Renal pelvis (tissue), 4 donors: Measurements from ENCODE around the gene TMEM11. TPM values are rescaled to one million over a fixed set of nuclear protein-coding genes. Genes with fewer than 3 reads are reported as not detected.
"Not testable (repeated sequence)": the region's sequence is repeated elsewhere in the genome, so short reads cannot be mapped to it uniquely, and the experiment has no call there.

Source experiments
- DNase-seq: peaks from one replicate; pipeline ENCODE4 v3.0.0-alpha.2; 2013
- polyA plus RNA-seq, 3 donors: library from polyadenylated mRNA; unstranded; fragments of 120-200 nt; gene quantifications; one replicate each; pipeline ENCODE4 v1.2.1, GENCODE V29; 2013; ENCODE audit not compliant: insufficient read length in 3 of 3

Gene TMEM11
- polyA plus RNA-seq, 3 donors, result 20.7 to 26.2 (median 25.6) TPM

DNA sequence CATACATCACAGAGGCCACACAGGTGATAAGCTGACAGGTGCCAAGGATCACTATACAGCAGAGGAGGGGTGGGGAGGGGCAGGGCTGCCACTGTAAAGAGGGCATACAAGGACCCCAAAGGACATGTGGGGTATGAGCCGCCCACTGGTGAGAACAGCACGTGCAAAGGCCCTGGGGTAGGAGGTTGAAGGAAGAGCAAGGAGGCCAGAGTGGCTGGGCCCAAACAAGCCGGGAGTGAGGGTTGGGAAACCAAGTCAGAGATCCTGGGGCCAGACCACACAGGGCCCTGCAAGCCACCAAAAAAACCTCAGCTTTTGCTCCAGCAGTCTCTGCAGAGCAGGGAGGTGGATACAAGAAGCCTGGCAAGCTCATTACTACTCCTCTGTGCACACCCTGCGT is 32.7 kb upstream of the TMEM11 start:
- no peak for DNase-seq

DNA sequence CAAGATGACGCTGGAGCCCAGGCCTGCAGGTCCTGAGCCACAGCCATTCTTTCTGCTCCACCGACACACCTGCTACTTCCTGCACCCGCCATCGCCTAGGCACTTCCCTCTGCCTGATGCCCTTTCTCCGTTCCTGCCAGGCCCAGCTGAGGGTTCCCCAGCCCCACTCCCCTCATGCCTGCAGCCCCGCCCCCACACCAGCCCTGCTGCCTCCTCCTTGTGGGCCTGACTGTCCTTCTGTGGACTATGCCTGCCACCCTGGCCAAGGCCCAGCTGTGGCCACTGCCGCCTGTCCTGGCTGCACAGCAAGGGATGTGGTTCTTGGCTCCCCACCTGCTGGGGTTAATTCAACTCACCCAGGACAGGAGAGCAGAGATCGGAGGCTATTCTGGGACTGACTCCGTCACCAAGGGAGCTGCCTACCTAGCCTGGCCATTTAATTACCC is 31.7 kb upstream of the TMEM11 start:
- no peak for DNase-seq

DNA sequence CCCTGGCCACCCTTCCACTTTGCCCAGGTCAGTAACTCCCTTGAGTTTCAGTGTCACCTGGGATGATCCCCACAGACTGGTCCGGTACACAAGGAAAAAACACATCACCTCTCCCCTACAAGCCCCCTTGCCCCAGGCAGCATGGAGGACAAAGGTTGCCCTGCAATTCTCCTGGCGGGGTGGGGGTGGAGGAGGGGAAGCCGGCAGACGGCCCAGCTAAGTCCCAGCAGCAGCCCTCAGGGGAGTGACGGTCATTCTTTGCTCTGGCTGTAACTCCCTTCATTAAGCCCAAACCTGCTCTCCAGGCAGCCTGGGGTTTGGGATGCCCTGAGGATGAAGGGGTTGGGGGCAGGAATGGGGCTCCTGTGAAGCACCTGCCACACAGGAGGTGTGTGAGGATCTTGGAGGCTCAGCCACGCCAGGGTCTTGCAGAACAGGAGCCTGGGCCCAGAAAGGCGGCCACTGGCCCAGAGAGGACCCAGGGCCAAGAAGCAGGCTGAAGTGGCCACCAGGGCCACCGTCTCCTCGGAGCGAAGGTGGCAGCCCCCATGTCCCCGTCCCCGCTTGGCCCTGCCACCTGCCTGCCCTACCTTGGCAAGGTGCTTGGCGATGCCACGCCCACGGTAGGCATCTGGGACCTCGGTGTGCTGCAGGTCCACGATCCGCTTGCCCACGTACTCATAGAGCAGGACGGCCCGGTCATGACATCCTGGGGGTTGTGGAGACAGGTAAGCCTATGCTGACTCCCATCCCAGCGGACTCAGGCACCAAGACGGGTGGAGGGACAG is 29.7 kb upstream of the TMEM11 start:
- no peak for DNase-seq

DNA sequence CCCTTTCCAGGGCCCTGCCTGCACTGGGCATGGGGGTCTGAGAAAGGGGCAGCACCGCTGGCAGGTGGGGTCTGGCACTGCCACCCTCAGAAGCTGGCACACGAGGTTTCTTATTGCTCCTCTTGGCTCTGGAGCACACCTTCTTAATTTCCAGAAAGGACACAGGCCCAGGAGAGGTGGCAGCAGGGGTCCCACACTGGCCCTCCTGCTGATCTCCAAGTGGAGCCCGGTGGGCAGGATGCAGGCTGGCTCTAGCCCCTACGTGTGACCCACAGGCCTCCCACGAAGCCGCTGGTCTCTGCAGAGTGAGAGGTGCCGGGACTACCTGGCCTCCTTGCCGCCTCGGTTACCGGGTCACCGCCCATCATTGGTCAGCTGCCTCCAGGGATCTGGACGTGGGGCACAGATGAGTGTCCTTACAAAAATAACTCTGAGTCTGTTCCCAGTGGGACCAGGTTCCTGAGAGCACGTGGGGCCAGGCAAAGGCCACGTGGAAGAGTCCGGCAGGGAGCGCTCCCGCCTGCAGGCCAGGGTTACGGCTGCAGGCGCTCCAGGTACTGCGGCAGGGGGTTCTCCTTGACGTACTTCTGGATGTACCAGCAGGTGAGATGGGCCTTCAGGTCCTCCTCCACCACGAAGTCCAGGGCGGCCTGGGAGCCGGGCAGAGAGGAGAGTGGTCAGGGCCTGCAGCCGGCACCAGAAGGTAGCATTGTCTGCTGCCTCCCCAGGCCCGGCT is 29.0 kb upstream of the TMEM11 start:
- no peak for DNase-seq

DNA sequence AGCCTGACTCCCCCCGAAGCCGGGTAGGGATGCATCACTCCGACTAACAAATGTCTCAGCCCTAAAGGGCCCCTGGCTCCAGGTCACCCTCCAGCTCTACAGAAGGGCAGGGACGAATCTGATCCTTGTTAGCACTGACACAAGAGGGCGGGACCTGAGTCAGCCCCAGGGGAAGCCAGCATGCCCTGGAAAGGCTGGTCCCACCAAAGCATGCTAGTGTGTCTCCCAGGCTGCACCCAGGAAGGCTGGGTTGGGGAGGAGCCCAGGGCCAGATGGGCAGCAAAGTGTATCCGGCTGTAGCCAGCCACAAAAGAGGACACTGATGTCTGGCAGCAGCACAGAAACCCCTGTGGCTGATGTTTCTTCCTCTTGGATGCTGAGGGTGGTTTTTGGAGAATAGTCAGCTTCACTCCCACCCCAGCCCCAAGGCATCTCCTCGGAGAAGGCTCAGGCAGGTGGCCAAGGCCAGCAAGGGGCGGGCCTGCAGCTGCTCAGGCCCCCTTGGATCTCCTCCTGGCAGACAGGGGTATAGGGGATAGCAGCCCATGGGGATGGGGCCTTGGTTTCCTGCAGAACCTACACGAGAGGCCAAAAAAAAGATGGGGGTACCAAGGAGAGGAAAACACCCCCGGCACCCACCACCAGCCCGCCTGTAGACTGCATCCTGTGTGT is 28.2 kb upstream of the TMEM11 start:
- no peak for DNase-seq

DNA sequence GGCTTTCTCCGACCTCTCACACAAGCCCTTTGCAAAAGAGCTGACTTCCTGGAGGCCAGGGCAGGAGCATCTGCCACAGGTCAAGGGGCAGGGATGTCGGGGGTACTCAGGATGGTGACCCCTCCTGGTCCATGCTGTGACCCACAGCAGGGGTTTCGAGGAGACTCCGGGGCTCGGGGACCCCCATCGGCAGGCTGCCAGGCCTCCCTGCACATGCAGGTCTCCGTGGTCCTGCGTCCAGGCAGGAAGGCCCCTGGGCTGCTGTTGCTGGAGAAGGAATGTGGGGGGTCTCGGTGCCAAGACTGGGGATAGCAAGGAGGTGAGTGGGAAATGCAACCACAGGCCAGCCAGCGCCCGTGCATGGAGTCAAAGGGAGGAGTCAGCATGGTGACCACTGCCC is 27.6 kb upstream of the TMEM11 start:
- DNase-seq, result no peak

DNA sequence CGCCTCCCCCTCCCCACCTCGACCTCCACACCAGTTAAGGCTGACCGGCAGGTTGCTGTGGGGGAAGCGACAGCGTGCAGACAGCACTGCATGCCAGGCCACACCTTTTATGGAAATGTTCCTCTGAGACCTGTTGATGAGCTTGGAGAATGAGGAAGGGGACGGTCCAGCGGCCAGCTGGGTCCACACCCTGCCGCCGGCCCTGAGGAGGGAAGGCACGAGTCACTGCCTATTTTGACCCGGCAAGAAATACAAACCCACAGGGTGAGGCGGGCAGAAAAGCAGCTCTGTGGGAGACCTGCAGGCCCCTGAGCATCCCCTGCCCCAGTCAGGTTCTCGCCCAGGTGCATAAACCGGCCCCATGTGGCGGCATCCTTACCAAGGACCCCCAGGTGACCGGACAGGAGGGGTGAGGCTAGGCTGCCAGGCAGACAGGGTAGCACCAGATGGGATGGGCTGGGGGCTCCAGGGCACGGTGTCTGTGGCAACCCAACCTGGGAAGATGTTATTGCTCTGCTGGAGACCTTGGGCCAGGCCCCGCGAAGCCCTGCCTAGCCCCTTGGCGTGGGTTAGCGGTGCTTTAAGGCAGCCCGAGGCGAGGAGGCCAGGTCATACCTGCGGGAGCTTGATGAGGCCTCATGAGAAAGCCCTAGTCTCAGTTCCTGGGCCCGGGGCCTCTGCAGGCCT is 26.6 kb upstream of the TMEM11 start:
- no peak for DNase-seq

DNA sequence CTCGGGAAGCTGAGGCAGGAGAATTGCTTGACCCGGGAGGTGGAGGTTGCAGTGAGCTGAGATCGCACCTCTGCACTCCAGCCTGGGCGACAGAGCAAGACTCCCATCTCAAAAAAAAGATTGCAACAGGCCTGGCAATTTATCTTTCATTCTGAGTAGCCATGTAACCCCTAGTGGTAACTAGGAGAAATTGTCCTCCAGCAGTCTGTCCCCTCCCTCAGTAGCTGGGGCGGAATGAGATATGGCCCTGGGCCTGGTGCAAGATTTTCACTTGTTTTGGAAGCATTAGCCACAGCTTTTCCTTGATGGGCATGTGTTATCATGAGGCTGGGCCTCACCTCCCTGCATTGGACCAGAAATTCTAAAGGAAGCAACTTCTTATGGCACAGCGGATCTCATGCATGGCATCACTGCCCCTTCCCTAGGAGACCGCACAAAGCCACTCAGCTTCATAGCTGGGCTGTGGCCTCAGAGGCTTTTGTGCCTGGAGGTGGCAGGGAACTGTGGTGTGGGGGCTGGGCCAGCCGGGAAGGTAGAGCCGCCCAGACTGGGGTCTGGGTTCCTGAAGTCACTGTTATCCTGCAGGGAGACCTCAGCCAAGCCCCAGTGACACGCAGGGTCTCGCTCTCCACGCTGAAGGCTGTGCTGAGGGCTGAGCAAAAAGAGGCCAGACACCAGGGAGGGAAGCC is 25.9 kb upstream of the TMEM11 start:
- no peak for DNase-seq

DNA sequence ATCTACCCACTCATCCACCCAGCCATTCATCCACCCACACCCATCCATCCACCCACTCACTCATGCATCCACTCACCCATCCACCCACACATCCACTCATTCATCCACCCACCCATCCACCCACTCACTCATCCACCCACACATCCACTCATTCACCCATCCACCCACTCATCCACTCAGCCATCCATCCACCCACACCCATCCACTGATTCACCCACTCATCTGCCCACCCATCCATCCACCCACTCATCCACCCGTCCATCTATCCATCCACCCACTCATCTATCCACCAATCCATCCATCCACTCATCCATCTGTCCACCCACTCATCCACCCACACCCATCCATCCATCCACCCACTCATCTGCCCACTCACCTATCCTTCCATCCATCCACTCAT is 22.0 kb upstream of the TMEM11 start:
- DNase-seq, result no peak

DNA sequence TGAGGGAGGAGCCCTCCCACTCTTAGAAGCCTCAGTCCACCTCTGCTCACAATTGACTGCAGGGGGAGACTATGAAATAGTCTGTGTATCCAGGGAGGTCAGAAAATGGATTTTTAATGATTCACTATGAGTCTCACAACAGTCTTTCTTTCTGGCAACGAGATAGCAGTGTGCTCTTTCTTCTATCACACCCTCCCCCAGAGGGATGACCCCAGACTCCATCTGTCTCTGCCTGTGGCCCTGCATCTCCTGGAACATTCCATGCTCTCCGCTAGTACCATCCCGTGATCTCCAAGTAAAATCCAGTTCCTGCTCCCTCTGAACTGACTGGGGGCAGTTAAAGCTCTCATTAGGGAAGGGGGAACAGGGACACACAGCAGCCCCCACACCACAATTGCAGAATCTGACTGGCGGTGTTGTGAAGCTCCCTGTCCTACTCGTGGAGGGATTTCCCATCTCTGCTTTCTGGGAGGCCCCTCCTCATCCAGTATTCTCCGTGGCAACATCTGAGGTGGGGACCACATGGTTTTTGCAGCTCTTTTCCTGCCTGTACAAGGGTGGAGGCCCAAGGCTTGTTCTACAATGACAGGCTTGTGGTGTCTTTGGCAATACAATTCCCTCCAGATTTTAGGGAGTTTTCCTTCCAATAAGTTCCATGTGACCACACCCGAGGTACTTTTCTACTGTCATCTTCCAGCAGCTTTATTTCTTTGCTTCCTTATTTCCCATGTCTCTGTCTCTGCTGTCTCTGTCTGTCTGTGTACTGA is 19.8 kb upstream of the TMEM11 start:
- DNase-seq, result no peak

DNA sequence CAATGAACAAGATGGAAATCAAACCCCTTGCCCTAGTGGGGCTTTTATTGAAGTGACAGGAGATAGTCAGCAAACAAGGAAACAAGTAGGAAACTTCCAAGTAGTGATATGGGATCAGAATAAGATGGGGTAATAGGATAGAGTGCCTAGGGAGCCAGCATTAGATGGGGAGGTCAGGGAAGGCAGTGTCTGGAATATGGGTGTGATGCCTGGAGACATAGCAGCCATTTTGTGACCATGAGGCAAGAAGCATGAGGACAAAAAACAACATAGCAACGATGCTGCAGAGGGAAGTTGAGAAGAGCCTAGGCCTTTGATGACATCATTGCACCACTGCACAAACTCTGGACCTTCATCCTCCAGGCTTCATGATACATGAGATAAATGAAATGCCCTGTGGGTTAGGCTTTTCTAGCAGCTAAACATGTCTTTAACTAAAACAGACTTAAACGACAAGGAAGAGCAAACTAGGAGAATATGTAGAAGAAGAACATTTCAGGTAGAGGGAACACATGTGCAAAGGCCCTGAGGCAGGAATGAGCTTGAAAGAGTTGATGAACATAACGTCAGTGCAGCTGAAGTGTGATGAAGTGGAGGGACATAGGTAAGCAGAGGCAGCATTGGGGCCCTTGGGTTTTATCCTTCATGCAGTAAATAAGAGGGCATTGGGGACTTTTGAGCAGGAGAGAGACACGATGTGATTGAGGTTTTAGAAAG is 18.2 kb upstream of the TMEM11 start:
- no peak for DNase-seq

DNA sequence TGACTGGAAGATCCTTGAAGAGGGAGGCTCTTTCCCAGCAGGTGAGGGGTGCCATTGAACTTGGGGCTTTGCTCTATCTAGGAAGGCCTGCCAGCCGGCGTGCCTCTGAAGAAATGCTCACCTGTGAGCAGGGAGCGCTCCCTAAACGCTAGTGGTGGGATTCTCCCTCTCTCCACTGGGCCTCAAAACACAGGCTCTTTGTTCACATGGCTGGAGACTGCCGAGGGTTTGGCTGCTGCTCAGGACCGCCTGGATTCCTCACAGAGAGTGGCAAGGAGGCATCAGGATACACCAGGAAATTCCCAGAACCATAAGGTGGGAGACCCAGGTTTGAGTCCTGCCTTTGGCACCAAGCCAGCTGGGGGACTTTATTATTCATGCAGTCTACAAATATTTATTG is 17.6 kb upstream of the TMEM11 start:
- DNase-seq, result no peak

DNA sequence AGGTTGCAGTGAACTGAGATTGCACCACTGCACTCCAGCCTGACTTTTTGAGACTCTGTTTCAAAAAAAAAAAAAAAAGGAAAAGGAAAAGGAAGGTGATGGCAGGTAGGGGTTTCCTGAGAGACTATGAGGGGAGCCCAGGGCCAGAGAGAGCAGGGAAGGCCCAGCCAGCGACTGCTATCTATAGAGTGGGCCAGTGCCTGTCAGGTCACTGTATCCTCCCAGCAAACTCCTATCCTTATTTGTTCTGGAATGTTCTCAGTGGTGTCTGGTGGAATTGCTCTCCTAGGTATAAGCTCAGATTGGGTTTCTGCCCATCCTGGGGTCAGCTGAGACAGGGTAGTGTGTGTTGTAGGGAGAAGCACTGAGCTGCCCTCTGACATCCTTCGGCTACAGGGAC is 14.9 kb upstream of the TMEM11 start:
- no peak for DNase-seq

DNA sequence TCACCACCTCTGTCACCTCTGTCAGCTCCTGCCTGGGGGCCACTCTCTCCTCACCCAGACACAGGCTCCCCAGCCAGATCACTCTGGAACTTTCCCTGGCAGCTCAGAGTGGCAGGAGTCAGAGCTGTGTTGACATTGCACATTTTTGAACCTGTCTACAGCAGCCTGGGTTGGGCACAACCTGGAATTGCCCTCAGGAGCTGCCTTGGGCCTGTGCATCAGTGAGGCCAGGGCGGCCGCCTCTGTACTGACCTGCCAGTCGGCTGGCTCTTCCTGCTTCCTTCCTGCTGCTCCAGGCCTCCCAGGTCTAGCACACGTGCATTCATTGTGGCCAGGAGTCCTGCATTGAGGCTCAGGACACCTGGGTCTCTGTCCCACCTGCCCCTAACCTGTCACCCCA is 14.2 kb upstream of the TMEM11 start:
- no peak for DNase-seq

DNA sequence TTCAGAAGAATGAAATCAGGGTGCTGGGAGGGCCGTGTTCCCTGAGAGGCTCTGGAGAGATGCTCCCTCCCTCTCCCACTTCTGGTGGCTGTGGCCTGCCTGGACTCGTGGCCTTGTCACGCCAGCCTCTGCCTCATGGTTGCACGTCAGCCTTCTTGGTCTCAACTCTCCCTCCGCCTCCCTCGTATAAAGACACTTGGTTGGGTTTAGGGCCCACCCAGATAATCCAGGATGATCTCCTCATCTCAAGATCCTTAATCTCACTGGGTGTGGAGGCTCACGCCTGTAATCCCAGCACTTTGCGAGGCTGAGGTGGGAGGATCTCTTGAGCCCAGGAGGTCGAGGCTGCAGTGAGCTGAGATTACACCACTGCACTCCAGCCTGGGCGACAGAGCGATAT is 13.3 kb upstream of the TMEM11 start:
- not testable (repeated sequence) for DNase-seq

DNA sequence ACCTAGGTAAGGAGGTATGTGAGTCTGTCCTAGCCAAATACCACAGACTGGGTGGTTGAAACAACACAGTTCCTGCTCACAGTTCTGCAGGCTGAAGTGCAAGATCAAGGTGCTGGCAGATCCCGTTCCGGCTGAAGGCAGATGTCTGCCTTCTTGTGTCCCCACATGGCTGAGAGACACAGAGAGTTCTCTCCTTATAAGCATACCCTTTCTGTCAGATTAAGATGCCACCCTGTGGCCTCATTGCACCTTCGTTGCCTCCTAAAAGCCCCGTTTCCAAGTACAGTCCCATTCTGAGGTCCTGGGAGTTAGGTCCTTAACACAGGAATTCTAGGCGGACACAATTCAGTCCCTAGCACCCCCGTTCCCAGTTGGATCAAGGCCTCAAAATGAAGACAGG is 9.1 kb upstream of the TMEM11 start:
- no peak for DNase-seq

DNA sequence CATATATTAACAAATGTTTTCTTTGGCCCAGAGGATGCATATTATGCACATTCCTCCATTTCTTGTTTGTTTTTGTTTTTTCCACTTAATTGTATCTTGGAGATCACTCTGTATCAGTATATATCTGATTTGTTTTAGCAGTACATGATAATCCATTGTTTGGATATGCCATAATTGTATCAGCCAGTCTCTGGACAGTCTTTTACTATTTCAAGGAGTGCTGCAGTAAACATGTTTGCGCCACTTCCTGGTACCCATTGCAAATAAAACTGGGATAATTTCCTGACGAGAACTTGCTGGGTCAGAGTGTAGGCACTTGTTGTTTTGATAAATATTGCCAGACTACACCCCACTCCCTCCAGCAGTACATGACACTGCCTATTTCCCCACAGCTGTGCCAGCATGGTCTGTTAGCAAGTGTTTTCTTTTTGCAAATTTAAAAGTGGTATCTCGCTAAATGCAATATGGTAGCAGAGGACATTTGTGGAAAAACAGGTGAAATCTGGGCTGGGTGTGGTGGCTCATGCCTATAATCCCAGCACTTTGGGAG is 4.9 kb upstream of the TMEM11 start:
- DNase-seq, result no peak

DNA sequence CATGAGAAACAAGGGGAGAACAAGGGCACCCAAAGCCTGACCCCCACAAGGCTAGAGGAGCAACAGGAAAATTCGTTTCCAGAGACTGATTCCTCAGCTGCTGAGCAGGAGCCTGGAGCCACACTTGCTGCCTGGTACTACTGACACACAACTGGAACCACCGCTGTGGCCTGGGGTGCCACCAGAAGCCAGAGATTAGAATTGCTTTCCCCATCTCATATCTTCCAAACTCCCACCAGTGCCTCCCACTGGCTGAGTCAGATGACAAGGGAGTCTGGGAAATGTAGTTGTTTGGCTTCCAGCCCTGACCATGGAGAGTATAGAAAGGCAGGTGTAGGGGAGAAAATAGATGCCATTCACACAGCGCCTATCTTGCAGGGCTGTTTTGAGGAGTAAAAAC is 4.1 kb upstream of the TMEM11 start:
- no peak for DNase-seq

DNA sequence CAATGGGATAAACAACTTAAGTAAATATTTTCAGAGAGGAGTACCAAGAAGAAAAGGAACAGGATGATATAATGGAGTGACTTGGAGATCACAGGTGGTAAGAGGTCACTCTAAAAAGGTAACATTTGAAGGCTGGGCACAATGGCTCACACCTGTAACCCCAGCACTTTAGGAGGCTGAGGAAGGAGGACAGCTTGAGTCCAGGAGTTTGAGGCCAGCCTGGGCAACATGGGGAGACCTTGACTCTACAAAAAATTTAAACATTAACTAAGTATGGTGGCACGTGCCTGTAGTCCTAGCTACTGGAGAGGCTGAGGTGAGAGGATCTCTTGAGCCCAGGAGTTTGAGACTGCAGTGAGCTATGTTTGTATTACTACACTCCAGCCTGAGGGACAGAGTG is 3.4 kb upstream of the TMEM11 start:
- DNase-seq, result no peak

DNA sequence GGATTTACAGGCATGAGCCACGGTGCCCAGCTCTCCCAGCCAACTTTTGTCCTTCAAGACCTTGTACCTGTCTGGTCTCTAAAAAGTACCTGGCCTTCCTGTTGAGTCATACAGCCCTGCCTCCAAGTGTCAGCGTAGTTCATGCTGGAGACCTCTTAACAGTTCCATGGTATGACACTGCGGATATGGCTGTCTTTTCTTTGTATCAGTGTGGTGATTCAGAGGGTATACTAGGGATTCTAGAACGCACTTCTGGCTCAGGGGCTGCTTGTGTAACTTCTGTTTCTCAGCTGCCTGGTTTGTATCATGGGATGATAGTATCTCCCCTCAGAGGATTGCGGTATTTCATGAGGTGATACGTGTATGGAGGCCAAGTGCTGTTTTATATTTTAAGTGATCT is 2.0 kb upstream of the TMEM11 start:
- DNase-seq, result no peak
